NCI-H510A (cell line): Measurements from ENCODE around the gene SYNE2.
A peak's percentile ranks its signal among the peaks of the same experiment; 100 is the strongest.

ENCODE experiments used
- DNase-seq: peaks from one replicate; lab custom pipeline; 2025; lab: John Stamatoyannopoulos, UW

The SYNE2 gene

DNA sequence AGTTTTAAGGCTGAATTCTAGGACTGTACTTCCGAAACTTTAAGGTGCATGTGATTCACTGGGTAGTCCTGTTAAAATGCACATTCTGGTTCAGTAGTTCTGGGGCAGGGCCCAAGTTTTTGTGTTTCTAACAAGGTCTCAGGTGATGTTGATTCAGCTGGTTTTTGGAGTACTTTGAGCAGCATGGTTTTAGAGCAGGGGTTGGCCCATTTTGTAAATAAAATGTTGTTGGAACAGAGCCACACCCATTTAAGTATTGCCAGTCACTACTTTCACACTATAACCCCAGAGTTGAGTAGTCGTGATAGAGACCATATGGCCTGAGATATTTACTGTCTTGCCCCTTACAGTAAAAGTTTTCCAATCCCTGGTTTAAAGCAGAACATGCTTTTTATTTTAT is 111.3 kb downstream of the SYNE2 start:
- DNase-seq = peak; percentile 21

DNA sequence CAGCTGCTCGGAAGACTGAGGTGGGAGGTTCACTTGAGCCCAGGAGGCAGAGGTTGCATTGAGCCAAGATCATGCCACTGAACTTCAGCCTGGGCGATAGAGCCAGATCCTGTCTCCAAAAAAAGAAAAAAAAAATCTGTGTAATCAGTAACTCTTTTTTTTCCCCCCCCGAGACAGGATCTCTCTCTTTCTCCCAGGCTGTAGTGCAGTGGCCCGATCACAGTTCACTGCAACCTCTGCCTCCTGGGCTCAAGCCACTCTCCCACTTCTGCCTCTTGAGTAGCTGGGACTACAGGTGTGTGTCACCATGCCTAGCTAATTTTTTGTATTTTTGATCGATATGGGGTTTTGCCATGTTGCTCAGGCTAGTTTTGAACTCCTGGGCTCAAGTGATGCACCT is 113.6 kb downstream of the SYNE2 start:
- DNase-seq = no peak

GRCh38 chr14:63972323-63972932 is 119.6 kb downstream of the SYNE2 start:
- no peak for DNase-seq

- no peak for DNase-seq
These were observed 121.4 kb downstream of the SYNE2 start for GRCh38 chr14:63974176-63974575.

DNA sequence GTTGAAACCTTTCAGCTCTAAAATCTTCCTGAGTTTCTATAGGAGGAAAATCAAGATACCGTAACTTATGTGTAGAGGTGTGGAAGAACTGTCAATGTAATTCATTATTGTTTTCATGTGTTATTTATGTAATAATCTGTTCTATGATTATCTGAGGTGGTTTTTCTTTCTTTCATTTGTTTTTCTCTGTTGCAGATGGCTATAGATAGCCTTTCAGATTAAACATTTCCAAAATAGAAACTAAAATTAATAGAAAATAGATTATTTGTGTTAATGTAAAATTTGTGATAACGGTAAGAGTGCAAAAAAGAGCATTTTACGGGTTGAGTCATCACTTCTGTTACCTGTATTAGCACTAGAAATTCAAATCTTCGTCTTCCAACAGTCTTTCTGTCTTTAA is 128.8 kb downstream of the SYNE2 start:
- DNase-seq = no peak

GRCh38 chr14:63982156-63982555 is 129.4 kb downstream of the SYNE2 start:
- DNase-seq = no peak

GRCh38 chr14:63982629-63983028 is 129.8 kb downstream of the SYNE2 start:
- DNase-seq = no peak

- DNase-seq = no peak
These were observed 134.2 kb downstream of the SYNE2 start for GRCh38 chr14:63986789-63987533.

DNA sequence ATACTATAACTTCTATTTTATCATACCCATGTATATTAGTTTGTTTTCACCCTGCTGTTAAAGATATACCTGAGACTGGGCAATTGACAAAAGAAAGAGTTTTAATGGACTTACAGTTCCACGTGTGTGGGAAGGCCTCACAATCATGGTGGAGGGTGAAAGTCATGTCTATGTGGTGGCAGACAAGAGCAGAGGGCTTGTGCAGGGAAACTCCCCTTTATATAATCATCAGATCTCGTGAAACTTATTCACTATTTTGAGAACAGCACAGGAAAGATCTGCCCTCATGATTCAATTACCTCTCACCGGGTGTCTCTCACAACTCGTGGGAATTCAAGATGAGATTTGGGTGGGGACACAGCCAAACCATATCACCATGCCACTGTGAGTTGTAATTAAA is 135.8 kb downstream of the SYNE2 start:
- DNase-seq = no peak

GRCh38 chr14:63991833-63992232 is 139.0 kb downstream of the SYNE2 start:
- no peak for DNase-seq

DNA sequence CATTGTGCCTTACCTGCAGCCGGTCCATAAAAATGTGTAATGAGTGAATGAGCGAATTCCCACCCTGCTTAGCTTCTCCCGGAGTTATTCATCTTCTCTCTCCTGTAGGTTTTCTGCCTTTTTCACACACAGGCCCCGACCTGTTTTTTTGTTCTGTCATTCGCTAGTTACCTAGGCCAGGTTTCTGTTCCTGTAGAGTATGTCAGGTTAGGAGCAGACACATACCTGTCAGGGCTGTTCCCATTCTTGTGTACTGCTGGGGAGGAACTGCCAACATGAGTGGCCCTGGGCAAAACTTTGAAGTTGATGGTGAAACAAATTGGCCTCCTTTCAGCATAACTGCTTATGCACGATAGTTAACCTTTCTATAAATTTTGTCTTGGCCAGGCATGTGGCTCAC is 140.1 kb downstream of the SYNE2 start:
- no peak for DNase-seq

DNA sequence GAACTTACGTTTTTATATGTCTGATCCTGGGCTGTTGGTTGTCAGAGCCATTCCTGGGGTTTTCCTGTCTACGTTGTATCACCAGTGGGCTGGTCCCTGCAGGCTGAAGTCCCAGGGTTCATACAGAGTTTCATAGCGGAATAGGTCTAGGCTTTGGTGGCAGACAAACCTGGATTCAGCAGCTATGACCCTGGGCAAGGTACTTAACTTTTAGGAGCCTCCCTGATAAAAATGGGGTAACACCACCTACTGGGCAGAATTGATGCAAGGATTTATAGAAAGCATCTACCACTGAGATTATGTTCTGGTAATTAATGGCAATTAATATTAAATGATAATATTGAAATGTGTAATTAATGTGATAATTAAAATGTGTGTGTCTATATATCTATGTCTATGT is 141.2 kb downstream of the SYNE2 start:
- DNase-seq = no peak

GRCh38 chr14:63995285-63995684 is 142.5 kb downstream of the SYNE2 start:
- no peak for DNase-seq

DNA sequence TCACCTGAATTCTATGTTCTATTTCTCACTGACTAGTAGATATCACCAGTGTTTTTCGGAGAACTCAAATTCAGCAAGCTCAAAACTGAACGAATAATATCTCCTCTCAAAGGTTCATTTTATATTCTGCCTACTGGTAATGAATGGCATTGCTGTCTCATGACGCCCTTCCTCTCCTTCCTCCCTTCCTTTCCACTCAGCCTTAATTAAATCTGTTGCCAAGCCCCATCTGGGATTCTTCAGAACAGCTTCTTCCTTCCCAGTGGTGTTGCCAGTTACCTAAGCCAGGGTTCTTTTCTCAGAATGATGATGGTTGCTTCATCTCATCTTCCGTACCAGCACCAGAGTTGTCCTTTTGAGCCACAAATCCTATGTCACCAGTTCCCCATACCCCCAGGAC is 143.2 kb downstream of the SYNE2 start:
- no peak for DNase-seq

DNA sequence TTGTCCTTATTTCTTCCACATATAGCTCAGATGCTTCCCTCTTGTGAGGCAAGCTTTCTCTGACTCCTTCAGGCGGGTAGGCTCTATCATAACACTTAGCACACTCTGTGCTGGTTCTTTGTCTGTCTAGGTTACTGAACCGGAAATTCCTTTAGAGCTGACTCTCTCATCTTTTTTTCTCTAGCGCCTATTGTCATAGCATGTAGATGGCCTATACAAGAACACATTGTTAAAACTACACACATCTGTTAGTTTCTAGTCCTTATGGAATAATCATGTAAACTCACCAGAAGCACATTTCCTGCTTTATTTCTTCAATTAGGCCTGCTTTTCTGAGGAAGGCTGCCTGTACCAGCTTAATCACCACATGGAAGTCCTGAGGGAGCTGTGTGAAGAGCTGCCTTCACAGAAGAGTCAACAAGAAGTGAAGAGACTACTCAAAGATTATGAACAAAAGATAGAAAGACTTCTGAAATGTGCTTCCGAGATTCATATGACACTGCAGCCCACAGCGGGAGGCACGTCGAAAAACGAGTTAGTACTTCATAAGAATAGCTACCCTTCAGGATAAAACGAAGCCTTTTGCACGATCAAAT is 143.9 kb downstream of the SYNE2 start:
- no peak for DNase-seq

GRCh38 chr14:64000749-64001148 is 147.9 kb downstream of the SYNE2 start:
- DNase-seq = no peak

GRCh38 chr14:64005822-64006221 is 153.0 kb downstream of the SYNE2 start:
- no peak for DNase-seq

DNA sequence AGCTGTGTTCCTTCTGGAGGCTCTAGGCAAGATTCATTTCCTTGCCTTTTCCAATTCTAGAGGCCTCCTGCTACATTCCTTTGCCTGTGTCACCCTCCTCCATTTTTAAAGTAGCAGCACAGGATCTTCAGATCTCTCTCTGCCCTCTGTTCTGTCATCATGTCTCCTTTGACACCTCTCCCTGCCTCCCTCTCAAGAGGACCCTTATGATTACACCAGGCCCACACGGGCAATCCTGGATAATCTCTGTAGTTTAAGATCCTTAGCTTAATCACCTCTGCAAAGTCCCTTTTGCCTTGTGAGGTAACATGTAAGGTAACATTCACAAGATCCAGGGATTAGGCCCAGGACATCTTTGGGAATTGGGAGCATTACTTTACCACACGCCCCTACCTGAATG is 155.2 kb downstream of the SYNE2 start:
- no peak for DNase-seq

GRCh38 chr14:64012003-64012402 is 159.2 kb downstream of the SYNE2 start:
- DNase-seq = no peak

GRCh38 chr14:64012720-64013119 is 159.9 kb downstream of the SYNE2 start:
- DNase-seq = no peak

DNA sequence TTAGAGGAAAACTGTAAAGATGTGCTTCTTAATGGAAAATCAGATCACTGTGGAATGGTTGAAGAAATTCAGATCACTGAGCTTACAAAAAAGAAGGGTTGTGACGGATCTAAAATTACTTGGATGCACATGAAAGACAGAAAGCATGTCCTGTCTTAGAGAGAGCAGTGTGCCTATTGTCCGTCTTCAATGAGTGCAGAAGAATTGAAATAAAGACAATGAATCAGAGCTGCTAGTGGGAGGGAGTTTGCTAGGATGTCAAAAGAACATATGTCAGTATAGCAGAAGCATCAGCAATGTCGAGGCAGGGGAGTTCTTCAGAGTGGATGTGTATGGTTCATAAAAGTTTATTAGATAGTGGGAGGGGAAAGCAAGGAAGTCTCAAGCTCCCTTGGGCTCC is 172.7 kb downstream of the SYNE2 start:
- no peak for DNase-seq

- DNase-seq = no peak
These were observed 173.8 kb downstream of the SYNE2 start for GRCh38 chr14:64026600-64026999.

DNA sequence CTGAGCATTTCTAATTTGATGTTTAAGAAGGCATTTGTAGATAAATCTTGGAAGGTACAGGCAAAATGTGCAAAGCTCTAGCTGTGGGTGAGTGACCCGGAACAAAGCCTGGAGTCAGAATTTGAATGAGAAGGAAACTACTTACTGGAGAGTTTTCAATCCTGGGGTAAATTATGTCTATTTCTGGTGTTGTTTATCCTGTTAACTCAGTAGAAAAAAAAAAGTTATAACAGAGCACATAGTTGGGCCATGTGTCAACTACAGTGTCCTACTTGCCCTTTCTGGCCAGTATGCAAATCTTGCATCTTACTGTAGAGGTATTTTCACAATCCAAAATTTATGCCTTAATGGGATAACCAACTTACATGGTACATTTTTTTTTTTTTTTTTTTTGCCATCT is 182.3 kb downstream of the SYNE2 start:
- no peak for DNase-seq
